SK-N-SH treated with all-trans-retinoic acid at 6 μM for 48 hours (cell line): ENCODE data around the gene CCDC88B.

Experiments
- ATAC-seq: fragments of 200-7000 bp; cut with Tn5 transposase; 3 replicates; pipeline ENCODE4 v1.9.1; 2020; ENCODE audit warnings: mild to moderate bottlenecking, moderate library complexity
- ARNTL ChIP-seq: fragments of 450-650 bp; formaldehyde crosslinking; IDR thresholded peaks from 2 replicates; pipeline ENCODE4 v1.5.0; 2020; ENCODE audit warnings: low read depth, mild to moderate bottlenecking, moderate library complexity, borderline replicate concordance
- CSDC2 ChIP-seq: fragments of 250-450 bp; sonication (Bioruptor Pico); IDR thresholded peaks from 2 replicates; pipeline ENCODE4 v1.5.0; 2020; ENCODE audit warnings: mild to moderate bottlenecking, moderate library complexity
- ESRRG ChIP-seq: fragments of 250-450 bp; sonication (Bioruptor Pico); IDR thresholded peaks from 2 replicates; pipeline ENCODE4 v1.6.1; 2021; ENCODE audit warnings: mild to moderate bottlenecking
- OSR1 ChIP-seq: fragments of 250-450 bp; sonication (Bioruptor Pico); IDR thresholded peaks from 2 replicates; pipeline ENCODE4 v1.8.0; 2022; ENCODE audit warnings: moderate library complexity, mild to moderate bottlenecking, inconsistent platforms
- RARB ChIP-seq: fragments of 250-450 bp; sonication (Bioruptor Pico); IDR thresholded peaks from 2 replicates; pipeline ENCODE4 v1.8.0; 2021; ENCODE audit warnings: mild to moderate bottlenecking, moderate library complexity
- SNAI2 ChIP-seq: fragments of 250-450 bp; sonication (Bioruptor Pico); IDR thresholded peaks from 2 replicates; pipeline ENCODE4 v1.5.0; 2020; ENCODE audit warnings: mild to moderate bottlenecking, moderate library complexity
- ZFP3 ChIP-seq: fragments of 250-450 bp; sonication (Bioruptor Pico); IDR thresholded peaks from 2 replicates; pipeline ENCODE4 v1.5.0; 2020; ENCODE audit warnings: mild to moderate bottlenecking, moderate library complexity
- ZFP30 ChIP-seq: fragments of 450-650 bp; formaldehyde crosslinking; IDR thresholded peaks from 2 replicates; pipeline ENCODE4 v1.5.0; 2022; ENCODE audit warnings: mild to moderate bottlenecking, moderate library complexity
- ZNF565 ChIP-seq: fragments of 450-650 bp; formaldehyde crosslinking; conservative IDR thresholded peaks from 2 replicates; pipeline ENCODE4 v1.5.0; 2020; ENCODE audit warnings: low read depth, mild to moderate bottlenecking, moderate library complexity
- ZNF70 ChIP-seq: fragments of 450-650 bp; formaldehyde crosslinking; IDR thresholded peaks from 2 replicates; pipeline ENCODE4 v1.5.0; 2020; ENCODE audit warnings: mild to moderate bottlenecking, moderate library complexity
- ZNF8 ChIP-seq: fragments of 450-650 bp; formaldehyde crosslinking; IDR thresholded peaks from 2 replicates; pipeline ENCODE4 v1.5.0; 2020; ENCODE audit warnings: mild to moderate bottlenecking, moderate library complexity
- TF ChIP-seq, protein P1 (sequence below): fragments of 250-450 bp; sonication (Bioruptor Pico); IDR thresholded peaks from 2 replicates; pipeline ENCODE4 v1.8.0; 2020; ENCODE audit warnings: mild to moderate bottlenecking, moderate library complexity, borderline replicate concordance
- TF ChIP-seq, protein P2 (sequence below): fragments of 250-450 bp; sonication (Bioruptor Pico); IDR thresholded peaks from 2 replicates; pipeline ENCODE4 v1.5.1; 2020; ENCODE audit warnings: low read depth, mild to moderate bottlenecking, moderate library complexity
- TF ChIP-seq, protein P3 (sequence below): fragments of 250-450 bp; sonication (Bioruptor Pico); IDR thresholded peaks from 2 replicates; pipeline ENCODE4 v1.8.0; 2021; ENCODE audit warnings: low read depth, mild to moderate bottlenecking, moderate library complexity, borderline replicate concordance
- TF ChIP-seq, protein P4 (sequence below): fragments of 250-450 bp; sonication (Bioruptor Pico); IDR thresholded peaks from 2 replicates; pipeline ENCODE4 v1.5.0; 2020; ENCODE audit warnings: mild to moderate bottlenecking, moderate library complexity
- TF ChIP-seq, protein P5 (sequence below): fragments of 250-450 bp; sonication (Bioruptor Pico); IDR thresholded peaks from 2 replicates; pipeline ENCODE4 v1.5.1; 2021; ENCODE audit warnings: mild to moderate bottlenecking, moderate library complexity

The CCDC88B gene

DNA sequence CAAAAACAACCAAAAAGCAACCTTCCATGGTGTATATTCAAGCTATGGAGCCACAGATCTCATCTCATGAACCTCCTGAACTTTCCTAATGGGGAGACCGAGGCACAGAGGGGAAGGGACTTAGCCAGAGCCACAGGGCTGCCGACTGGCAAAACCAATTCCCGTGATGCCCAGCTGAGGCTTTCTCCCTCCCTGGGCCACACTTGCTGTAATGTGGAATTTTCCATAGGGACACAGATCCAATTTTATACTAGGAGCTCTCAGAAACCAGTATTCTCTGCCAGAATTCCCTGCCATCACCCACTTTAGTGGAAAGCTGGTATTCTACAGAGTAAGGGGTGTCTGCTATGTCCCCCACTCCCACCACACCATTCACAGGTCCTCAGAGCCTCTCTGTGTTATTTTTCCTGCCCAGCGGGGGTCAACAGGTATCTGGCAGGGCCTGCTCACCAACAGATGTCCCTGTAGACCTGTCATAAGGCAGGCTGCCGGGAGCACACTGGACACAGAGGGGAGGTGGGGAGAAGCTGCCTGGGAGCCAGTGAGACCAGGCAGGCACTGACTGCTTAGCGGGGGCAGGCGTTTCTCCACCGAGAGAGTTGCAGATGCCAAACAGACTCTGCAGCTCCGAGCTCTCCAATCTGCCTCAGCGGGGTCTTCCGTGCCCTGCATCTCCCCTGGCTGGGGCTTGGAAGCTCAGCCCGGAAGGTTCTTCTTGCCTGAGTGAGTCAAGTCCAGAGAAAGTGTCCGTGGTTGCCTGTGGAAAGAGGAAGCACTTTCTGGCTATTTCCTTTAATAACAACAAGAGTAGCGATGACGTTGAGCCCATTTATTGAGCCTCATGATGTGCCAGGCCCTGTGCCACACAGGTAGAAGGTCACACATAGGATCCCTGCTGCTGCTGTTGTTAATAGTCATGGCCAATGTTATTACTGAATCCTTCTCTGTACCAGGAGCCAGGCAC, 45.3 kb downstream of the CCDC88B start:
- ATAC-seq, result peak; percentile 25; the same call in 2 of the 3 replicates

DNA sequence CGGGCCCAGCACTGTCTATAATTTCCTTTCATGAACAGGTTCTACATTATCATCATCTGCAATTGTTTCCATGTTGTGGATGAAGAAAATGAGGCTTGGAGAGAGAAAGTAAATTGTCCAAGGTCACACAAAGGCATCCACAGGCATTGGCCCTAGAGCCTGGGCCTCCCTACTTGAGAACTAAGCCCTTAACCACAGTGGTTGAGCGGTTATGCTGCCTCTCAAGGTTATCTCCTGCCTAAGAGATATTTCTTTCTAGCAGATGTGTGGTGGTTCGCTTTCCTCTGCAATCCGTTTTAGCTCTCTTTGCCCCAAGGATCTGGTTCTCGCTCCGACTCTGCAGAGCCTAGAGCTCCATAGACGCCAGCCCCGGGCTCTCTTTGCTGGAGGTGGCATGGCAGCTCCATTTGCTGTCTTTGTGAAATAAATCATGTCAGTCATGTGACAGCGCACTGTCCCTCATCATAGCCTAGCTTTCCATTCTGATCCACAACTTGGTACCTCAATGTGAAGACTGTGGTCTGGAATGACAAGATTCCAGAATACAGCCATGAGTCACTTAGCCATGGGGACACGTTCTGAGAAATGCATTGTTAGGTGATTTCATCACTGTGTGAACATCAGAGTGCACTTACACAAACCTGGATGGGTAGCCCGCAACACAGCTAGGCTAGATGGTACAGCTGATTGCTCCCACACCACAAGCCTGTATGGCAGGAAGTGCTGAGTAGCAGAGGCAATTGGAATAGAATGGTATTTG, 46.1 kb downstream of the CCDC88B start:
- ATAC-seq, result peak; percentile 39; the same call in 2 of the 3 replicates
- TF ChIP-seq ZNF565 (no peak), ESRRG (CRISPR knock-in tag) (no peak), RARB (no peak)
- TF ChIP-seq, all 23 proteins: peak for 0

More for the DNA sequence above, 45.3 kb downstream of the CCDC88B start:
- TF ChIP-seq, protein P1, sequence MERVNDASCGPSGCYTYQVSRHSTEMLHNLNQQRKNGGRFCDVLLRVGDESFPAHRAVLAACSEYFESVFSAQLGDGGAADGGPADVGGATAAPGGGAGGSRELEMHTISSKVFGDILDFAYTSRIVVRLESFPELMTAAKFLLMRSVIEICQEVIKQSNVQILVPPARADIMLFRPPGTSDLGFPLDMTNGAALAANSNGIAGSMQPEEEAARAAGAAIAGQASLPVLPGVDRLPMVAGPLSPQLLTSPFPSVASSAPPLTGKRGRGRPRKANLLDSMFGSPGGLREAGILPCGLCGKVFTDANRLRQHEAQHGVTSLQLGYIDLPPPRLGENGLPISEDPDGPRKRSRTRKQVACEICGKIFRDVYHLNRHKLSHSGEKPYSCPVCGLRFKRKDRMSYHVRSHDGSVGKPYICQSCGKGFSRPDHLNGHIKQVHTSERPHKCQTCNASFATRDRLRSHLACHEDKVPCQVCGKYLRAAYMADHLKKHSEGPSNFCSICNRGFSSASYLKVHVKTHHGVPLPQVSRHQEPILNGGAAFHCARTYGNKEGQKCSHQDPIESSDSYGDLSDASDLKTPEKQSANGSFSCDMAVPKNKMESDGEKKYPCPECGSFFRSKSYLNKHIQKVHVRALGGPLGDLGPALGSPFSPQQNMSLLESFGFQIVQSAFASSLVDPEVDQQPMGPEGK (CRISPR knock-in tag), result no peak
- TF ChIP-seq, protein P2, sequence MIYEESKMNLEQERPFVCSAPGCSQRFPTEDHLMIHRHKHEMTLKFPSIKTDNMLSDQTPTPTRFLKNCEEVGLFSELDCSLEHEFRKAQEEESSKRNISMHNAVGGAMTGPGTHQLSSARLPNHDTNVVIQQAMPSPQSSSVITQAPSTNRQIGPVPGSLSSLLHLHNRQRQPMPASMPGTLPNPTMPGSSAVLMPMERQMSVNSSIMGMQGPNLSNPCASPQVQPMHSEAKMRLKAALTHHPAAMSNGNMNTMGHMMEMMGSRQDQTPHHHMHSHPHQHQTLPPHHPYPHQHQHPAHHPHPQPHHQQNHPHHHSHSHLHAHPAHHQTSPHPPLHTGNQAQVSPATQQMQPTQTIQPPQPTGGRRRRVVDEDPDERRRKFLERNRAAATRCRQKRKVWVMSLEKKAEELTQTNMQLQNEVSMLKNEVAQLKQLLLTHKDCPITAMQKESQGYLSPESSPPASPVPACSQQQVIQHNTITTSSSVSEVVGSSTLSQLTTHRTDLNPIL (CRISPR knock-in tag), result no peak
- TF ChIP-seq, protein P3, sequence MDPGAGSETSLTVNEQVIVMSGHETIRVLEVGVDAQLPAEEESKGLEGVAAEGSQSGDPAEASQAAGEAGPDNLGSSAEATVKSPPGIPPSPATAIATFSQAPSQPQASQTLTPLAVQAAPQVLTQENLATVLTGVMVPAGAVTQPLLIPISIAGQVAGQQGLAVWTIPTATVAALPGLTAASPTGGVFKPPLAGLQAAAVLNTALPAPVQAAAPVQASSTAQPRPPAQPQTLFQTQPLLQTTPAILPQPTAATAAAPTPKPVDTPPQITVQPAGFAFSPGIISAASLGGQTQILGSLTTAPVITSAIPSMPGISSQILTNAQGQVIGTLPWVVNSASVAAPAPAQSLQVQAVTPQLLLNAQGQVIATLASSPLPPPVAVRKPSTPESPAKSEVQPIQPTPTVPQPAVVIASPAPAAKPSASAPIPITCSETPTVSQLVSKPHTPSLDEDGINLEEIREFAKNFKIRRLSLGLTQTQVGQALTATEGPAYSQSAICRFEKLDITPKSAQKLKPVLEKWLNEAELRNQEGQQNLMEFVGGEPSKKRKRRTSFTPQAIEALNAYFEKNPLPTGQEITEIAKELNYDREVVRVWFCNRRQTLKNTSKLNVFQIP (CRISPR knock-in tag), result no peak
- no peak for TF ChIP-seq OSR1 (CRISPR knock-in tag)
- TF ChIP-seq ARNTL, result no peak
- no peak for TF ChIP-seq CSDC2 (CRISPR knock-in tag)
- no peak for TF ChIP-seq ZFP30 (CRISPR knock-in tag)
- TF ChIP-seq, protein P4, sequence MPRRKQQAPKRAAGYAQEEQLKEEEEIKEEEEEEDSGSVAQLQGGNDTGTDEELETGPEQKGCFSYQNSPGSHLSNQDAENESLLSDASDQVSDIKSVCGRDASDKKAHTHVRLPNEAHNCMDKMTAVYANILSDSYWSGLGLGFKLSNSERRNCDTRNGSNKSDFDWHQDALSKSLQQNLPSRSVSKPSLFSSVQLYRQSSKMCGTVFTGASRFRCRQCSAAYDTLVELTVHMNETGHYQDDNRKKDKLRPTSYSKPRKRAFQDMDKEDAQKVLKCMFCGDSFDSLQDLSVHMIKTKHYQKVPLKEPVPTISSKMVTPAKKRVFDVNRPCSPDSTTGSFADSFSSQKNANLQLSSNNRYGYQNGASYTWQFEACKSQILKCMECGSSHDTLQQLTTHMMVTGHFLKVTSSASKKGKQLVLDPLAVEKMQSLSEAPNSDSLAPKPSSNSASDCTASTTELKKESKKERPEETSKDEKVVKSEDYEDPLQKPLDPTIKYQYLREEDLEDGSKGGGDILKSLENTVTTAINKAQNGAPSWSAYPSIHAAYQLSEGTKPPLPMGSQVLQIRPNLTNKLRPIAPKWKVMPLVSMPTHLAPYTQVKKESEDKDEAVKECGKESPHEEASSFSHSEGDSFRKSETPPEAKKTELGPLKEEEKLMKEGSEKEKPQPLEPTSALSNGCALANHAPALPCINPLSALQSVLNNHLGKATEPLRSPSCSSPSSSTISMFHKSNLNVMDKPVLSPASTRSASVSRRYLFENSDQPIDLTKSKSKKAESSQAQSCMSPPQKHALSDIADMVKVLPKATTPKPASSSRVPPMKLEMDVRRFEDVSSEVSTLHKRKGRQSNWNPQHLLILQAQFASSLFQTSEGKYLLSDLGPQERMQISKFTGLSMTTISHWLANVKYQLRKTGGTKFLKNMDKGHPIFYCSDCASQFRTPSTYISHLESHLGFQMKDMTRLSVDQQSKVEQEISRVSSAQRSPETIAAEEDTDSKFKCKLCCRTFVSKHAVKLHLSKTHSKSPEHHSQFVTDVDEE, result no peak
- no peak for TF ChIP-seq ZNF8 (CRISPR knock-in tag)

DNA sequence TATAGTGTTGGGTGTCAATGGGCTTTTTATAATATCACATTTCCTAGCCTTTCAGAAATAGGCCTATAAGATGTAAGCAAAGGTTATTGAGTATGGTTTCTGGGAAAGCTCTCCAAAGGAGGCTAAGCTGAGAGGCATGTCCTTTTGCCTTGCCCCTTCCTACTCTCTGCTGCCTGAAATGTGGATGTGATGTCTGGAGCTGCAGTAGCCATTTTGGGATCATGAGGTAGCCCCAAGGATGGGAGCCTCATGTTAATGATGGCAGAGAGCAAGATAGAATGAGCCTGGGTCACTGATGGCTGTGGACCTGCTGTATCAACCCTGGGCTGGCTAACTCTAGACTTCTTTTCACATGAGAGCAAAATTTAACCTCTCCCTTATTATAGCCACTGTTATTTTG, 47.9 kb downstream of the CCDC88B start:
- TF ChIP-seq ZNF70 (CRISPR knock-in tag), result no peak
- no peak for TF ChIP-seq CSDC2 (CRISPR knock-in tag)
- TF ChIP-seq, protein P2 (CRISPR knock-in tag), result no peak
- no peak for TF ChIP-seq RARB
- no peak for TF ChIP-seq ARNTL
- TF ChIP-seq, protein P3 (CRISPR knock-in tag), result no peak
- no peak for ATAC-seq

DNA sequence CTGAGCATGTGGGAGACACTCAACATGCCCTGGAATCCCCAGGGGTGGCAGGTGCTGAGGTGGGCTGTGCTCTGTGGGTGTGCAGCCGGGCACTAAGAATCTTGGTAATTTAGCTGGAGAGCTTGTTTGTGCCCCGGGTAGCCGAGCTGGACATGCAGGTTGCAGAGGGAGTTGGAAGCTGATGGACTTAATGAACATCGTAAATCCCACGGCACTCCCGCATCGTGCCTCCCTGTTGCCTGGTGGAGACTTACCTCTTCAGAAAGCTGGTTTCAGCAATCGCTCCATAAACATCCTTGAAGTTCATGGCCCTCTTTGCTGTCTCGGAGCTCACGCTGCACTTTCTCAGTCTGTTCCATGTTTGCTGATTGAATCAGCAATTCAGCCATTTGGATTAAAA, 48.9 kb downstream of the CCDC88B start:
- no peak for ATAC-seq
- TF ChIP-seq CSDC2 (CRISPR knock-in tag), result no peak
- no peak for TF ChIP-seq OSR1 (CRISPR knock-in tag)
- no peak for TF ChIP-seq ZFP3
- TF ChIP-seq, protein P5, sequence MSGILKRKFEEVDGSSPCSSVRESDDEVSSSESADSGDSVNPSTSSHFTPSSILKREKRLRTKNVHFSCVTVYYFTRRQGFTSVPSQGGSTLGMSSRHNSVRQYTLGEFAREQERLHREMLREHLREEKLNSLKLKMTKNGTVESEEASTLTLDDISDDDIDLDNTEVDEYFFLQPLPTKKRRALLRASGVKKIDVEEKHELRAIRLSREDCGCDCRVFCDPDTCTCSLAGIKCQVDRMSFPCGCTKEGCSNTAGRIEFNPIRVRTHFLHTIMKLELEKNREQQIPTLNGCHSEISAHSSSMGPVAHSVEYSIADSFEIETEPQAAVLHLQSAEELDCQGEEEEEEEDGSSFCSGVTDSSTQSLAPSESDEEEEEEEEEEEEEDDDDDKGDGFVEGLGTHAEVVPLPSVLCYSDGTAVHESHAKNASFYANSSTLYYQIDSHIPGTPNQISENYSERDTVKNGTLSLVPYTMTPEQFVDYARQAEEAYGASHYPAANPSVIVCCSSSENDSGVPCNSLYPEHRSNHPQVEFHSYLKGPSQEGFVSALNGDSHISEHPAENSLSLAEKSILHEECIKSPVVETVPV (CRISPR knock-in tag), result no peak
- TF ChIP-seq SNAI2 (CRISPR knock-in tag), result no peak
- no peak for TF ChIP-seq ZFP30 (CRISPR knock-in tag)
- no peak for TF ChIP-seq ZNF70 (CRISPR knock-in tag)
- TF ChIP-seq, protein P4, result no peak
